ENCODE results near the gene WWC2.
"Not testable (repeated sequence)": the region's sequence is repeated elsewhere in the genome, so short reads cannot be mapped to it uniquely, and the experiment has no call there.

WWC2 gene

GRCh38 chr4:183178201-183178600 lies 79.1 kb downstream of the WWC2 start:
- H3K4me1 Mint-ChIP-seq: no peaks in the 10 kb centered on the region
- H3K27me3 Mint-ChIP-seq: peaks cover 4% of the 10 kb centered on the region
- H3K4me3 Mint-ChIP-seq: no peak overlapping the region
- DNase-seq (ENCODE audit: low spot score in 2 of 2) (no peak), ATAC-seq (ENCODE audit: low read depth) (no peak)
- no peaks in the 10 kb centered on the region for H3K9me3 Mint-ChIP-seq
- H3K36me3 Mint-ChIP-seq: no peaks in the 10 kb centered on the region
- H3K27ac Mint-ChIP-seq: no peak overlapping the region

- DNase-seq (ENCODE audit: low spot score in 2 of 2): no peak
- Mint-ChIP-seq H3K4me3 (no peak overlapping the region), H3K27me3 (peaks cover 4% of the 10 kb centered on the region), H3K36me3 (no peaks in the 10 kb centered on the region), H3K27ac (no peak overlapping the region), H3K9me3 (no peaks in the 10 kb centered on the region), H3K4me1 (no peaks in the 10 kb centered on the region)
- no peak for ATAC-seq (ENCODE audit: low read depth)
Observed at GRCh38 chr4:183180096-183180495, 81.0 kb downstream of the WWC2 start.

GRCh38 chr4:183180621-183181020 lies 81.6 kb downstream of the WWC2 start:
- DNase-seq (ENCODE audit: low spot score in 2 of 2): no peak
- ATAC-seq (ENCODE audit: low read depth): no peak
- Mint-ChIP-seq H3K9me3 (no peaks in the 10 kb centered on the region), H3K27ac (no peak overlapping the region), H3K4me3 (no peak overlapping the region), H3K4me1 (no peaks in the 10 kb centered on the region), H3K27me3 (peaks cover 4% of the 10 kb centered on the region), H3K36me3 (no peaks in the 10 kb centered on the region)

- no peak for DNase-seq (ENCODE audit: low spot score in 2 of 2)
- ATAC-seq (ENCODE audit: low read depth): no peak
- Mint-ChIP-seq H3K4me1 (no peaks in the 10 kb centered on the region), H3K4me3 (no peak overlapping the region), H3K36me3 (no peaks in the 10 kb centered on the region), H3K27ac (no peak overlapping the region), H3K9me3 (no peaks in the 10 kb centered on the region), H3K27me3 (peaks cover 4% of the 10 kb centered on the region)
Observed at GRCh38 chr4:183181081-183181480, 82.0 kb downstream of the WWC2 start.

GRCh38 chr4:183182873-183183725 lies 84.0 kb downstream of the WWC2 start:
- no peak overlapping the region for H3K27ac Mint-ChIP-seq
- no peaks in the 10 kb centered on the region for H3K9me3 Mint-ChIP-seq
- H3K4me1 Mint-ChIP-seq: no peaks in the 10 kb centered on the region
- no peak overlapping the region for H3K4me3 Mint-ChIP-seq
- no peaks in the 10 kb centered on the region for H3K36me3 Mint-ChIP-seq
- no peak for DNase-seq (ENCODE audit: low spot score in 2 of 2)
- H3K27me3 Mint-ChIP-seq: peaks cover 5% of the 10 kb centered on the region
- ATAC-seq (ENCODE audit: low read depth): no peak

GRCh38 chr4:183183906-183184535 lies 85.0 kb downstream of the WWC2 start:
- H3K9me3 Mint-ChIP-seq: peaks cover 2% of the 10 kb centered on the region
- no peaks in the 10 kb centered on the region for H3K36me3 Mint-ChIP-seq
- H3K27me3 Mint-ChIP-seq: peaks cover 6% of the 10 kb centered on the region
- H3K27ac Mint-ChIP-seq: no peak overlapping the region
- H3K4me1 Mint-ChIP-seq: no peaks in the 10 kb centered on the region
- H3K4me3 Mint-ChIP-seq: no peak overlapping the region
- ATAC-seq (ENCODE audit: low read depth): no peak
- no peak for DNase-seq (ENCODE audit: low spot score in 2 of 2)

- DNase-seq (ENCODE audit: low spot score in 2 of 2) (no peak), ATAC-seq (ENCODE audit: low read depth) (no peak)
- no peak overlapping the region for H3K27ac Mint-ChIP-seq
- H3K4me3 Mint-ChIP-seq: no peak overlapping the region
- peaks cover 2% of the 10 kb centered on the region for H3K9me3 Mint-ChIP-seq
- no peaks in the 10 kb centered on the region for H3K36me3 Mint-ChIP-seq
- H3K27me3 Mint-ChIP-seq: peaks cover 6% of the 10 kb centered on the region
- H3K4me1 Mint-ChIP-seq: no peaks in the 10 kb centered on the region
Observed at GRCh38 chr4:183185018-183185417, 86.0 kb downstream of the WWC2 start.

- H3K4me1 Mint-ChIP-seq: no peaks in the 10 kb centered on the region
- H3K27ac Mint-ChIP-seq: no peak overlapping the region
- DNase-seq (ENCODE audit: low spot score in 2 of 2): no peak
- H3K4me3 Mint-ChIP-seq: no peak overlapping the region
- H3K9me3 Mint-ChIP-seq: peaks cover 2% of the 10 kb centered on the region
- ATAC-seq (ENCODE audit: low read depth): no peak
- H3K36me3 Mint-ChIP-seq: no peaks in the 10 kb centered on the region
- H3K27me3 Mint-ChIP-seq: peaks cover 6% of the 10 kb centered on the region
Observed at GRCh38 chr4:183185559-183185958, 86.5 kb downstream of the WWC2 start.

GRCh38 chr4:183186813-183187212 lies 87.8 kb downstream of the WWC2 start:
- no peak overlapping the region for H3K27ac Mint-ChIP-seq
- H3K4me3 Mint-ChIP-seq: no peak overlapping the region
- H3K27me3 Mint-ChIP-seq: peaks cover 6% of the 10 kb centered on the region
- DNase-seq (ENCODE audit: low spot score in 2 of 2) (no peak), ATAC-seq (ENCODE audit: low read depth) (no peak)
- peaks cover 2% of the 10 kb centered on the region for H3K9me3 Mint-ChIP-seq
- H3K4me1 Mint-ChIP-seq: no peaks in the 10 kb centered on the region
- H3K36me3 Mint-ChIP-seq: no peaks in the 10 kb centered on the region

GRCh38 chr4:183190900-183191527 lies 92.0 kb downstream of the WWC2 start:
- no peak for DNase-seq (ENCODE audit: low spot score in 2 of 2)
- peaks cover 2% of the 10 kb centered on the region for H3K9me3 Mint-ChIP-seq
- no peak for ATAC-seq (ENCODE audit: low read depth)
- H3K27me3 Mint-ChIP-seq: peaks cover 6% of the 10 kb centered on the region
- no peak overlapping the region for H3K27ac Mint-ChIP-seq
- H3K4me3 Mint-ChIP-seq: no peak overlapping the region
- no peaks in the 10 kb centered on the region for H3K4me1 Mint-ChIP-seq
- no peaks in the 10 kb centered on the region for H3K36me3 Mint-ChIP-seq

- ATAC-seq (ENCODE audit: low read depth): no peak
- Mint-ChIP-seq H3K27ac (no peak overlapping the region), H3K9me3 (peaks cover 2% of the 10 kb centered on the region), H3K4me1 (no peaks in the 10 kb centered on the region), H3K36me3 (no peaks in the 10 kb centered on the region), H3K4me3 (no peak overlapping the region), H3K27me3 (peaks cover 2% of the 10 kb centered on the region)
- no peak for DNase-seq (ENCODE audit: low spot score in 2 of 2)
Observed at GRCh38 chr4:183191630-183192029, 92.6 kb downstream of the WWC2 start.

GRCh38 chr4:183192571-183192970 lies 93.5 kb downstream of the WWC2 start:
- DNase-seq (ENCODE audit: low spot score in 2 of 2): no peak
- H3K27ac Mint-ChIP-seq: no peak overlapping the region
- H3K4me1 Mint-ChIP-seq: no peaks in the 10 kb centered on the region
- peaks cover 2% of the 10 kb centered on the region for H3K9me3 Mint-ChIP-seq
- H3K27me3 Mint-ChIP-seq: peaks cover 2% of the 10 kb centered on the region
- ATAC-seq (ENCODE audit: low read depth): no peak
- no peaks in the 10 kb centered on the region for H3K36me3 Mint-ChIP-seq
- no peak overlapping the region for H3K4me3 Mint-ChIP-seq

- H3K27ac Mint-ChIP-seq; H3K27me3 Mint-ChIP-seq; H3K4me1 Mint-ChIP-seq; ATAC-seq (ENCODE audit: low read depth); H3K36me3 Mint-ChIP-seq; H3K4me3 Mint-ChIP-seq; DNase-seq (ENCODE audit: low spot score in 2 of 2); H3K9me3 Mint-ChIP-seq: not testable (repeated sequence)
Observed at GRCh38 chr4:183193730-183194338, 94.8 kb downstream of the WWC2 start.

- Mint-ChIP-seq H3K27ac (no peak overlapping the region), H3K4me3 (no peak overlapping the region), H3K27me3 (no peaks in the 10 kb centered on the region), H3K4me1 (no peaks in the 10 kb centered on the region), H3K36me3 (no peaks in the 10 kb centered on the region), H3K9me3 (no peaks in the 10 kb centered on the region)
- no peak for DNase-seq (ENCODE audit: low spot score in 2 of 2)
- ATAC-seq (ENCODE audit: low read depth): no peak
Observed at GRCh38 chr4:183195534-183195933, 96.5 kb downstream of the WWC2 start.
